ENCODE measurements around the gene CLCN1.

GRCh38 chr7:143392875-143393266, 77.0 kb downstream of the CLCN1 start:
- TF ChIP-seq CTCF (IDR thresholded peaks at IDR 0.05; ENCODE audit: low read length) (no peak), EZH2 (optimal IDR thresholded peaks at IDR 0.05; ENCODE audit: low read depth, low read length) (no peak)
